HT1080 (cell line): Measurements from ENCODE around the gene SGIP1. TPM values are rescaled to one million over a fixed set of nuclear protein-coding genes. Genes with fewer than 3 reads are reported as not detected.

ENCODE experiments used
- small RNA-seq: library from RNA; depleted of rRNA; stranded (forward); fragments of <200 nt; gene quantifications from one replicate; pipeline ENCODE3, GENCODE V24; 2014
- total RNA-seq: library from RNA; depleted of rRNA; stranded (reverse); fragments of >200 nt; shearing (Covaris generic); gene quantifications from 2 replicates; pipeline ENCODE4 v1.2.3, GENCODE V29; 2014; rRNA removed

The SGIP1 gene
- total RNA-seq, 1 experiment from 2014 or later: 0.08 TPM

Small RNA genes within 50 kb of the gene (small RNA-seq; reads per million reads assigned to genes)
- not detected for gene MIR3117

Other genes starting within 250 kb of the SGIP1 start
- not detected in 2 replicates for gene DYNLT5, start 218.3 kb downstream of the SGIP1 start, total RNA-seq